NT2/D1 (cell line): Measurements from ENCODE around the gene TET1.
"Not testable (repeated sequence)": the region's sequence is repeated elsewhere in the genome, so short reads cannot be mapped to it uniquely, and the experiment has no call there.

Source experiments
- YY1 ChIP-seq: IDR thresholded peaks from 2 replicates; pipeline ENCODE4 v1.6.1; 2011; ENCODE audit not compliant: insufficient read length, insufficient read depth
- ZNF274 ChIP-seq: IDR thresholded peaks from 2 replicates; pipeline ENCODE4 v1.6.1; 2011; ENCODE audit warnings: mild to moderate bottlenecking, low read depth, low read length

DNA sequence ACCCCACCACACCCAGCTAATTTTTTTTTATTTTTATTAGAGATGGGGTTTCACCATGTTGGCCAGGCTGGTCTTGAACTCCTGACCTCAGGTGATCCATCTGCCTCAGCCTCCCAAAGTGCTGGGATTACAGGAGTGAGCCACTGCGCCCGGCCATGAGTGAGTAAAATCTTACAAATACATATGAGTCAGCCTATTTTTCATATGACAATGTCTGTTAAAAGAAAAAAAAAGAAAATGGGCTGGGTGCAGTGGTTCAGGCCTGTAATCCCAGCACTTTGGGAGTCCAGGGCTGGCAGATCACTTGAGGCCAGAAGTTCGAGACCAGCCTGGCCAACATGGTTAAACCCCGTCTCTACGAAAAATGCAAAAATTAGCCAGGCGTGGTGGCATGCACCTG is 24.1 kb downstream of the TET1 start:
- not testable (repeated sequence) for TF ChIP-seq ZNF274, YY1
